IMR-90 (cell line): Measurements from ENCODE around the gene DCTN1. TPM values are rescaled to one million over a fixed set of nuclear protein-coding genes. Genes with fewer than 3 reads are reported as not detected.

Experiments used
- ATAC-seq: fragments of 200-7000 bp; cut with Tn5 transposase; 2 replicates; pipeline ENCODE4 v1.9.1; 2020; ENCODE audit warnings: low read depth, mild to moderate bottlenecking, moderate library complexity
- BruUV-seq: library from RNA; stranded (reverse); fragments of 400-500 nt; replicated peaks from 2 replicates; lab custom pipeline; 2021; lab: Mats Ljungman, UMichigan
- CTCF ChIA-PET: fragments of 300-600 bp; formaldehyde crosslinking; extraction: SDS; loops from one replicate; lab custom pipeline; 2021; ENCODE audit warnings: antibody characterized with exemption; lab: Yijun Ruan, JAX
- POLR2A ChIA-PET: fragments of 300-600 bp; sonication (Branson Sonifier 250); formaldehyde crosslinking; loops from one replicate; lab custom pipeline; 2022; ENCODE audit warnings: antibody characterized with exemption; ENCODE audit not compliant: unreplicated experiment; lab: Charles Lee
- DNase-seq: peaks from one replicate; pipeline ENCODE4 v3.0.0; 2013
- H2AFZ ChIP-seq: replicated peaks from 2 replicates; pipeline ENCODE3; 2013; ENCODE audit warnings: low read length, mild to moderate bottlenecking; ENCODE audit not compliant: poor library complexity
- H2AK5ac ChIP-seq: 2 replicates; pipeline ENCODE4 v1.6.1; 2013; ENCODE audit warnings: low read depth, low read length, inconsistent platforms
- H2AK9ac ChIP-seq: replicated peaks from 2 replicates; pipeline ENCODE3; 2013; ENCODE audit warnings: mild to moderate bottlenecking, low read depth, low read length, moderate library complexity; ENCODE audit not compliant: poor library complexity
- H2BK120ac ChIP-seq: 2 replicates; pipeline ENCODE4 v1.6.1; 2013; ENCODE audit warnings: low read depth, low read length, inconsistent platforms
- H2BK15ac ChIP-seq: 3 replicates; pipeline ENCODE4 v1.6.1; 2013; ENCODE audit warnings: low read depth, low read length, inconsistent platforms
- H2BK20ac ChIP-seq: 2 replicates; pipeline ENCODE4 v1.6.1; 2013; ENCODE audit warnings: low read depth, mild to moderate bottlenecking, inconsistent platforms, low read length, moderate library complexity
- H2BK5ac ChIP-seq: 2 replicates; pipeline ENCODE4 v1.6.1; 2013; ENCODE audit warnings: mild to moderate bottlenecking, low read depth, low read length, inconsistent platforms; ENCODE audit not compliant: poor library complexity, severe bottlenecking
- H3K14ac ChIP-seq: replicated peaks from 2 replicates; pipeline ENCODE4 v1.6.1; 2013; ENCODE audit warnings: low read depth, low read length, inconsistent platforms
- H3K18ac ChIP-seq: 2 replicates; pipeline ENCODE4 v1.6.1; 2013; ENCODE audit warnings: low read depth, low read length, control low read depth
- H3K23ac ChIP-seq: 2 replicates; pipeline ENCODE4 v1.6.1; 2013; ENCODE audit warnings: low read depth, low read length, inconsistent platforms
- H3K27ac ChIP-seq: 2 replicates; pipeline ENCODE4 v1.5.1; 2013; ENCODE audit warnings: mild to moderate bottlenecking, control low read depth, low read length; ENCODE audit not compliant: insufficient read depth
- H3K27me3 ChIP-seq: 2 replicates; pipeline ENCODE4 v1.6.1; 2013; ENCODE audit warnings: low read length; ENCODE audit not compliant: control insufficient read depth, insufficient read depth
- H3K36me3 ChIP-seq: 2 replicates; pipeline ENCODE4 v1.6.1; 2013; ENCODE audit warnings: low read length, mixed read lengths; ENCODE audit not compliant: control insufficient read depth, insufficient read depth
- H3K4ac ChIP-seq: 2 replicates; pipeline ENCODE4 v1.6.1; 2013; ENCODE audit warnings: low read depth, low read length, inconsistent platforms
- H3K4me1 ChIP-seq: 2 replicates; pipeline ENCODE4 v1.6.1; 2013; ENCODE audit warnings: low read length, mixed read lengths; ENCODE audit not compliant: control insufficient read depth, insufficient read depth
- H3K4me2 ChIP-seq: 2 replicates; pipeline ENCODE4 v1.6.1; 2013; ENCODE audit warnings: low read depth, mild to moderate bottlenecking, control low read depth, low read length, moderate library complexity
- H3K4me3 ChIP-seq: 2 replicates; pipeline ENCODE4 v1.5.1; 2013; ENCODE audit warnings: low read depth, mild to moderate bottlenecking, control low read depth, low read length, moderate library complexity; ENCODE audit not compliant: insufficient read depth
- H3K56ac ChIP-seq: 2 replicates; pipeline ENCODE4 v1.6.1; 2013; ENCODE audit warnings: low read length, inconsistent platforms; ENCODE audit not compliant: insufficient read depth; ENCODE audit errors: extremely low read depth
- H3K79me1 ChIP-seq, 2 experiments: 2 replicates each; pipeline ENCODE4 v1.6.1; 2013; ENCODE audit warnings: low read length in 2 of 2, inconsistent platforms in 1 of 2, low read depth in 1 of 2
- H3K9ac ChIP-seq: 2 replicates; pipeline ENCODE4 v1.6.1; 2013; ENCODE audit warnings: low read depth, low read length, control low read depth
- H3K9me1 ChIP-seq: 2 replicates; pipeline ENCODE4 v1.6.1; 2013; ENCODE audit warnings: low read length, inconsistent platforms; ENCODE audit not compliant: insufficient read depth
- H3K9me3 ChIP-seq: 2 replicates; pipeline ENCODE4 v1.6.1; 2013; ENCODE audit warnings: low read length; ENCODE audit not compliant: control insufficient read depth, insufficient read depth
- H4K20me1 ChIP-seq: 2 replicates; pipeline ENCODE4 v1.6.1; 2013; ENCODE audit warnings: low read length, inconsistent platforms; ENCODE audit not compliant: insufficient read depth
- H4K5ac ChIP-seq: 2 replicates; pipeline ENCODE4 v1.6.1; 2013; ENCODE audit warnings: mild to moderate bottlenecking, low read depth, low read length, control low read depth
- H4K8ac ChIP-seq, 2 experiments: 2 replicates each; pipeline ENCODE4 v1.6.1; 2013; ENCODE audit warnings: low read depth in 2 of 2, low read length in 2 of 2, control low read depth in 1 of 2, inconsistent platforms in 1 of 2
- H4K91ac ChIP-seq: 2 replicates; pipeline ENCODE4 v1.6.1; 2013; ENCODE audit warnings: low read depth, low read length, inconsistent platforms; ENCODE audit not compliant: insufficient read depth
- CEBPB ChIP-seq: IDR thresholded peaks from 2 replicates; pipeline ENCODE4 v1.6.1; 2012; ENCODE audit warnings: low read depth, low read length, improper control_type of control experiment
- FOS ChIP-seq: fragments of 150-350 bp; IDR thresholded peaks from 2 replicates; pipeline ENCODE4 v1.6.1; 2016; ENCODE audit warnings: low read depth, low read length
- MAFK ChIP-seq: IDR thresholded peaks from 2 replicates; pipeline ENCODE4 v1.6.1; 2012; ENCODE audit warnings: low read depth, low read length, improper control_type of control experiment
- RCOR1 ChIP-seq: IDR thresholded peaks from 2 replicates; pipeline ENCODE4 v1.6.1; 2012; ENCODE audit warnings: mild to moderate bottlenecking, low read length, improper control_type of control experiment; ENCODE audit not compliant: insufficient replicate concordance
- WGBS, 2 experiments: methylation state at CpG; one replicate each; pipeline versions ENCODE4 v1.1.5 to v1.1.7; 2013; ENCODE audit warnings: missing lambda C conversion rate in 2 of 2; ENCODE audit not compliant: insufficient read length in 1 of 2; ENCODE audit errors: extremely low coverage in 2 of 2; 5-methylcytosine and 5-hydroxymethylcytosine counted together
- dilution Hi-C: fragments of 300-500 bp; cut with HindIII; formaldehyde crosslinking; loops from one replicate; pipeline ENCODE4 v1.14.3; 2018; ENCODE audit warnings: low sequenced_read_pairs; ENCODE audit not compliant: unreplicated experiment
- in situ Hi-C: fragments of 300-500 bp; cut with MboI; formaldehyde crosslinking; loops from 3 replicates; pipeline ENCODE4 v1.14.3; 2019; ENCODE audit warnings: low sequenced_read_pairs, inconsistent platforms, mixed read lengths
- intact Hi-C: fragments of 100-400 bp; cut with micrococcal nuclease; formaldehyde crosslinking; loops from 2 replicates; pipeline ENCODE4 v1.10.0; 2022
- polyA plus RNA-seq, 3 experiments: library from polyadenylated mRNA; depleted of rRNA; stranded (reverse); fragments of >200 nt; gene quantifications; 2 replicates each; pipeline ENCODE4 v1.2.3, GENCODE V29; 2012; ENCODE audit warnings: low replicate concordance in 1 of 3
- total RNA-seq: library from RNA; depleted of rRNA; stranded (reverse); fragments of >200 nt; gene quantifications from 2 replicates; pipeline ENCODE4 v1.2.3, GENCODE V29; 2012

DCTN1 gene
- total and polyA plus RNA-seq, 2 of the 4 experiments (the other 2 are of a cell fraction): 136 to 204 TPM

DNA sequence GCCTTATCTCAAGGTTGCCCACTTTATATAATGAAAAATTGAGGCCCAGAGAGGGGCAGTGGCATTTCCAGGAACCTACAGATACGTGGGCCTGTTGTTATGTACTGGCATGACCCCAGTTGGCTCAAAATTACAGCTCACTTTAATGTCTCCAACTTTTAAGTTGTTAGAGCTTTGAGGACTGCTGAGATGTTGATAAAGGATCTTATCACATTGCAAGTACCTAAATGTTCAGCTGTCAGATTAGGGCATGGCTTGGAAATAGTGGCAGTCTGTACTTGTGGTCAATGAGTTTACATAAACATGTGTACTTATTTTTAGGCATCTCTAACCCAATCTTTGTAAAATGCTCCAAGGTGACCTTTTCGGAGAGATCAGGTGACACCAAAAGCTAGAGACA is 51.5 kb downstream of the DCTN1 start:
- H2BK120ac ChIP-seq: no peak overlapping the region
- in situ Hi-C loops (loop anchor here (25.0 kb wide), 1 partner anchor 516 kb away; no protein-coding TSS in a partner anchor), intact Hi-C loops (no loop called here), dilution Hi-C loops (no loop called here)
- no peak overlapping the region for H4K91ac ChIP-seq
- H3K23ac ChIP-seq: no peak overlapping the region
- no peak overlapping the region for H4K8ac ChIP-seq
- no peak overlapping the region for H2BK5ac ChIP-seq
- H3K9ac ChIP-seq: no peak overlapping the region
- no peak for ATAC-seq
- peaks cover 18% of the 10 kb centered on the region for H3K27me3 ChIP-seq
- H3K36me3 ChIP-seq: no peaks in the 10 kb centered on the region
- no peak overlapping the region for H3K4me2 ChIP-seq
- TF ChIP-seq CEBPB (no peak), FOS (no peak), RCOR1 (no peak), MAFK (no peak)
- H2AK9ac ChIP-seq: no peak overlapping the region
- H2BK20ac ChIP-seq: no peak overlapping the region
- no peak overlapping the region for H3K4ac ChIP-seq
- H2AFZ ChIP-seq: no peak overlapping the region
- no peak overlapping the region for H3K27ac ChIP-seq
- no peak overlapping the region for H3K56ac ChIP-seq
- H4K20me1 ChIP-seq: no peaks in the 10 kb centered on the region
- WGBS, 2 experiments: no CpG with 5 or more reads among the region's 2 CpGs
- H2BK15ac ChIP-seq: no peak overlapping the region
- H3K18ac ChIP-seq: no peak overlapping the region
- H2AK5ac ChIP-seq: no peak overlapping the region
- no peak overlapping the region for H3K14ac ChIP-seq
- BruUV-seq: no TSS peak
- H3K79me1 ChIP-seq: no peaks in the 10 kb centered on the region
- no peaks in the 10 kb centered on the region for H3K9me3 ChIP-seq
- no peaks in the 10 kb centered on the region for H3K4me1 ChIP-seq
- CTCF ChIA-PET: interaction anchor here (1.0 kb wide), 1 partner anchor 9 kb away, joined by 4 read pairs; no protein-coding TSS in a partner anchor
- H3K4me3 ChIP-seq: no peak overlapping the region
- POLR2A ChIA-PET: no interaction called here
- no peak for DNase-seq
- peaks cover 4% of the 10 kb centered on the region; the same call in 1 of the 2 replicates for H3K9me1 ChIP-seq
- H4K5ac ChIP-seq: no peak overlapping the region
